H1 (cell line): ENCODE measurements around the gene UBE2E3. TPM values are rescaled to one million over a fixed set of nuclear protein-coding genes. Genes with fewer than 3 reads are reported as not detected.

Experiments used
- BRCA1 ChIP-seq: IDR thresholded peaks from 2 replicates; pipeline ENCODE4 v1.6.1; 2012; ENCODE audit warnings: low read depth, low read length, improper control_type of control experiment
- HDAC6 ChIP-seq: IDR thresholded peaks from one replicate; pipeline ENCODE4 v1.7.1; 2012; ENCODE audit warnings: low read depth, mild to moderate bottlenecking, inconsistent platforms, low read length, moderate library complexity
- NRF1 ChIP-seq: IDR thresholded peaks from 2 replicates; pipeline ENCODE4 v1.6.1; 2011; ENCODE audit warnings: mild to moderate bottlenecking, low read depth, low read length, improper control_type of control experiment
- polyA plus RNA-seq, 7 experiments: library from polyadenylated mRNA; depleted of rRNA in 3 of 7; stranded (reverse) in 5 of 7; unstranded in 2 of 7; fragments of >200 nt in 5 of 7; fragments of 200-250 nt in 2 of 7; gene quantifications; 1 replicate in 5 of 7; 2 replicates in 1 of 7; 4 replicates in 1 of 7; pipeline versions ENCODE4 v1.2.1 to v1.2.3, GENCODE V29; 2011 to 2013; ENCODE audit warnings: missing spikeins in 2 of 7, mixed read lengths in 2 of 7
- total RNA-seq: library from RNA; stranded (reverse); fragmentation: NEBNext Ultra II Directional; extraction: Animal tissue kit (Norgen Biotek cat#: 25700); gene quantifications from 2 replicates; pipeline ENCODE4 v1.2.1, GENCODE V29; 2021
- TF ChIP-seq, protein P1 (sequence below): IDR thresholded peaks from 2 replicates; pipeline ENCODE4 v1.6.1; 2011; ENCODE audit warnings: low read length, improper control_type of control experiment
- TF ChIP-seq, protein P2 (sequence below), 3 experiments: IDR thresholded peaks; 1 replicate in 2 of 3; 2 replicates in 1 of 3; pipeline versions ENCODE4 v1.5.1 to v1.6.1; 2011; ENCODE audit warnings: low read length in 3 of 3, mild to moderate bottlenecking in 3 of 3, inconsistent platforms in 2 of 3, low read depth in 1 of 3, moderate library complexity in 1 of 3; ENCODE audit not compliant: insufficient read depth in 1 of 3; ENCODE audit errors: control extremely low read depth in 1 of 3

The UBE2E3 gene
- total and polyA plus RNA-seq, 2 of the 8 experiments (the other 6 are each of a cell fraction or from before 2014, with no cell fraction given) = 106 to 132 TPM

- TF ChIP-seq HDAC6 = no peak
- TF ChIP-seq NRF1 = no peak
- TF ChIP-seq, protein P1, sequence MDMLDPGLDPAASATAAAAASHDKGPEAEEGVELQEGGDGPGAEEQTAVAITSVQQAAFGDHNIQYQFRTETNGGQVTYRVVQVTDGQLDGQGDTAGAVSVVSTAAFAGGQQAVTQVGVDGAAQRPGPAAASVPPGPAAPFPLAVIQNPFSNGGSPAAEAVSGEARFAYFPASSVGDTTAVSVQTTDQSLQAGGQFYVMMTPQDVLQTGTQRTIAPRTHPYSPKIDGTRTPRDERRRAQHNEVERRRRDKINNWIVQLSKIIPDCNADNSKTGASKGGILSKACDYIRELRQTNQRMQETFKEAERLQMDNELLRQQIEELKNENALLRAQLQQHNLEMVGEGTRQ = no peak
- TF ChIP-seq, protein P2, sequence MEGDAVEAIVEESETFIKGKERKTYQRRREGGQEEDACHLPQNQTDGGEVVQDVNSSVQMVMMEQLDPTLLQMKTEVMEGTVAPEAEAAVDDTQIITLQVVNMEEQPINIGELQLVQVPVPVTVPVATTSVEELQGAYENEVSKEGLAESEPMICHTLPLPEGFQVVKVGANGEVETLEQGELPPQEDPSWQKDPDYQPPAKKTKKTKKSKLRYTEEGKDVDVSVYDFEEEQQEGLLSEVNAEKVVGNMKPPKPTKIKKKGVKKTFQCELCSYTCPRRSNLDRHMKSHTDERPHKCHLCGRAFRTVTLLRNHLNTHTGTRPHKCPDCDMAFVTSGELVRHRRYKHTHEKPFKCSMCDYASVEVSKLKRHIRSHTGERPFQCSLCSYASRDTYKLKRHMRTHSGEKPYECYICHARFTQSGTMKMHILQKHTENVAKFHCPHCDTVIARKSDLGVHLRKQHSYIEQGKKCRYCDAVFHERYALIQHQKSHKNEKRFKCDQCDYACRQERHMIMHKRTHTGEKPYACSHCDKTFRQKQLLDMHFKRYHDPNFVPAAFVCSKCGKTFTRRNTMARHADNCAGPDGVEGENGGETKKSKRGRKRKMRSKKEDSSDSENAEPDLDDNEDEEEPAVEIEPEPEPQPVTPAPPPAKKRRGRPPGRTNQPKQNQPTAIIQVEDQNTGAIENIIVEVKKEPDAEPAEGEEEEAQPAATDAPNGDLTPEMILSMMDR (IDR thresholded peaks at IDR 0.05; ENCODE audit: control extremely low read depth in 1 of 3, insufficient read depth in 1 of 3, low read depth in 1 of 3, low read length in 3 of 3) = no peak
- no peak for TF ChIP-seq BRCA1
- TF ChIP-seq, all 59 proteins: peak for 0
Observed at GRCh38 chr2:181065458-181065857, 85.1 kb downstream of the UBE2E3 start (continued).
